Activated B cell treated with CpG ODN at 0.5 μM for 24 hours (primary cell): Measurements from ENCODE around the gene LY6G6F. TPM values are rescaled to one million over a fixed set of nuclear protein-coding genes. Genes with fewer than 3 reads are reported as not detected.
A peak's percentile ranks its signal among the peaks of the same experiment; 100 is the strongest.

Experiments
- ATAC-seq: fragments of 200-7000 bp; cut with Tn5 transposase; one replicate; pipeline ENCODE4 v1.10.0; 2021; ENCODE audit warnings: low read depth, mild to moderate bottlenecking, moderate library complexity
- CTCF ChIA-PET: fragments of 350-600 bp; sonication (Branson Sonifier 250); formaldehyde crosslinking; loops from one replicate; lab custom pipeline; 2021; ENCODE audit warnings: antibody characterized with exemption; lab: Charles Lee
- POLR2A ChIA-PET: fragments of 350-600 bp; sonication (Branson Sonifier 250); formaldehyde crosslinking; loops from one replicate; lab custom pipeline; 2021; ENCODE audit warnings: antibody characterized with exemption; lab: Charles Lee
- DNase-seq: peaks from one replicate; pipeline ENCODE4 v3.0.0; 2022
- H3K27ac Mint-ChIP-seq: one replicate; pipeline ENCODE4 v1.8.0; 2020; ENCODE audit warnings: mixed read lengths
- H3K27me3 Mint-ChIP-seq: one replicate; pipeline ENCODE4 v1.8.0; 2021; ENCODE audit warnings: mixed read lengths
- H3K36me3 Mint-ChIP-seq: one replicate; pipeline ENCODE4 v1.8.0; 2021; ENCODE audit warnings: low read depth, mixed read lengths
- H3K4me1 Mint-ChIP-seq: one replicate; pipeline ENCODE4 v1.8.0; 2021; ENCODE audit warnings: mixed read lengths
- H3K4me3 Mint-ChIP-seq: one replicate; pipeline ENCODE4 v1.8.0; 2020; ENCODE audit warnings: mild to moderate bottlenecking, mixed read lengths
- H3K9me3 Mint-ChIP-seq: one replicate; pipeline ENCODE4 v1.8.0; 2020; ENCODE audit warnings: mixed read lengths
- intact Hi-C: fragments of 100-400 bp; cut with micrococcal nuclease; formaldehyde crosslinking; loops from one replicate; pipeline ENCODE4 v1.15.1; 2024
- total RNA-seq: library from RNA; stranded (reverse); gene quantifications from 2 replicates; pipeline ENCODE4 v1.2.3, GENCODE V29; 2022
- TF ChIP-seq, protein P1 (sequence below): fragments of 200-600 bp; IDR thresholded peaks from one replicate; pipeline ENCODE4 v1.8.0; 2022; ENCODE audit warnings: antibody characterized with exemption, mild to moderate bottlenecking

LY6G6F gene
- total RNA-seq, 1 donor from 2014 or later: not detected

DNA sequence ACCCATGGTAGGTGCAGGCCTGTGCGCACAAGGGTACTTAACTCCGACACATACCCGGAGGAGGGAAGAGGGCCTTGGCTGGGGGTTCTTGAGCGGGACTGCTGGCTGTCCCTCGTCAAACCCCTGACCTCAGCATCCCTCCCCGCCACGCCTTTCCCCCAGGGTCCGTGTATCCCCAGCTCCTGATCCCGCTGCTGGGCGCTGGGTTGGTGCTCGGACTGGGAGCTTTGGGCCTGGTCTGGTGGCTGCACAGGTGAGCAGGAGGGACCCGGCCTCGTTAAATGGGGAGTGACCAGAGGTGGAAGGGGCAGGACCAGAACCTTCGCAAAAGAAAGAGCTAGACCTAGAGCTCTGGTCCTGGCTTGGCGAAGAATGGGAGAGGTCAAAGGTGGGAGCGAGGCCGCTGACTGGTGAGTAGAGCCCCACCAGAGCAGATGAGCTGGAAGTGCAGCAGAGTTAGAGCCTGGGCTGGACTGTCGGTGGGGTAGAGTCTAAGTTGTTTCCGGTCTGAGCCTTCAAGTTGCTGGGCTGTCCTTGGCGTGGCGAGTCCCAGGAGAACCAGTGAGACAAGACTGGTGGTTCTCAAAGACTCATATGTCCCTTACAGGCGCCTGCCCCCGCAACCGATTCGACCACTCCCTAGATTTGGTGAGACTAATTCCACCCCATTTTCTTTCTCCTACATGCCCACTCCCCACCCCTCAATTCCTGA, 17.5 kb downstream of the LY6G6F start:
- ATAC-seq (no peak), DNase-seq (no peak)
- POLR2A ChIA-PET: interaction anchor here (0.5 to 7.7 kb wide), 6 partner anchors 14 to 1168 kb away, joined by 3 to 131 read pairs (median 4); partner anchors contain the start of genes ABHD16A, CLIC1, GPANK1 and MSH5
- intact Hi-C loops: no loop called here
- CTCF ChIA-PET: no interaction called here
- H3K9me3 Mint-ChIP-seq: no peaks in the 10 kb centered on the region
- no peak overlapping the region for H3K27ac Mint-ChIP-seq
- no peak overlapping the region for H3K4me3 Mint-ChIP-seq
- TF ChIP-seq, protein P1, sequence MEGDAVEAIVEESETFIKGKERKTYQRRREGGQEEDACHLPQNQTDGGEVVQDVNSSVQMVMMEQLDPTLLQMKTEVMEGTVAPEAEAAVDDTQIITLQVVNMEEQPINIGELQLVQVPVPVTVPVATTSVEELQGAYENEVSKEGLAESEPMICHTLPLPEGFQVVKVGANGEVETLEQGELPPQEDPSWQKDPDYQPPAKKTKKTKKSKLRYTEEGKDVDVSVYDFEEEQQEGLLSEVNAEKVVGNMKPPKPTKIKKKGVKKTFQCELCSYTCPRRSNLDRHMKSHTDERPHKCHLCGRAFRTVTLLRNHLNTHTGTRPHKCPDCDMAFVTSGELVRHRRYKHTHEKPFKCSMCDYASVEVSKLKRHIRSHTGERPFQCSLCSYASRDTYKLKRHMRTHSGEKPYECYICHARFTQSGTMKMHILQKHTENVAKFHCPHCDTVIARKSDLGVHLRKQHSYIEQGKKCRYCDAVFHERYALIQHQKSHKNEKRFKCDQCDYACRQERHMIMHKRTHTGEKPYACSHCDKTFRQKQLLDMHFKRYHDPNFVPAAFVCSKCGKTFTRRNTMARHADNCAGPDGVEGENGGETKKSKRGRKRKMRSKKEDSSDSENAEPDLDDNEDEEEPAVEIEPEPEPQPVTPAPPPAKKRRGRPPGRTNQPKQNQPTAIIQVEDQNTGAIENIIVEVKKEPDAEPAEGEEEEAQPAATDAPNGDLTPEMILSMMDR: no peak
- peaks cover 47% of the 10 kb centered on the region for H3K4me1 Mint-ChIP-seq
- no peaks in the 10 kb centered on the region for H3K27me3 Mint-ChIP-seq
- H3K36me3 Mint-ChIP-seq: peaks cover 25% of the 10 kb centered on the region

DNA sequence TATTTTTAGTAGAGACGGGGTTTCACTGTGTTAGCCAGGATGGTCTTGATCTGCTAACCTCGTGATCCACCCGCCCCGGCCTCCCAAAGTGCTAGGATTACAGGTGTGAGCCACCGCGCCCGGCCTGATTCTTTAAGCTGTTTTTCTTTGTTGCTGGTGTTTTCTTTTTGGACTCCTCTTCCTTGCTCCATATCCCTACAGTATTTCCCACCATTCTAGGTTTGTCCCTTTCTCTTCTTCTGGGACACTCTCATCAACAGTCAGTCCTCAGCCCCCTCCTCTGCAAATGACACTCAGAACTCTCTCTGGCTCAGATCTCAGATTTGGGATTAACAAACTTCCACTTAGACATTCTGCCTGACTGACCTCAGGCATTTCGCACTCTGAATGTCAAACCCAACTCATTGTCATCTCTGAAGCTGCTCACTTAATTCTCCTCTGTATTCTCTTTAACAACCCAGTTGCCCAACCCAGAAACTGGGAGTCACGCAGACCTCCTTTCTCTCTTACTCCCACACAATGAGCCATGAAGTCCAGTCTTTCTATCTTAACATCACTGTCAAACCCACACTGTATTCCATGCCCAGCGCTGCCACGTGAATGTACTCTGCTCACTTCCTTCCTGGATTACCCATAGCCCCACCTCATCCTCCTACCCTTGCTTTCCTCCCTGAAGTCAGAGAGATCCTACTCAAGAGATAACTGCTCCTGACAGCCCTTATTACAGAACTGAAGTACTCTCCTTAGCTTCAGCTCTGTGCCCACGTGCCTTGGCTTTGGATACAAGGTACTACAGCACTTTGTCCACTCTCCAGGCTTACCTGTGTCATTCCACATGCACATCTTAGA, 19.1 kb downstream of the LY6G6F start:
- Mint-ChIP-seq H3K9me3 (no peaks in the 10 kb centered on the region), H3K36me3 (peaks cover 35% of the 10 kb centered on the region), H3K27me3 (no peaks in the 10 kb centered on the region), H3K27ac (peak overlapping the region; percentile 95), H3K4me1 (peaks cover 60% of the 10 kb centered on the region), H3K4me3 (no peak overlapping the region)
- CTCF ChIA-PET: interaction anchor here (1.1 kb wide), 1 partner anchor 174 kb away, joined by 3 read pairs; no protein-coding TSS in a partner anchor
- DNase-seq (no peak), ATAC-seq (no peak)
- TF ChIP-seq, protein P1: no peak
- POLR2A ChIA-PET: interaction anchor here (0.7 to 7.7 kb wide), 6 partner anchors 12 to 109 kb away, joined by 3 to 131 read pairs (median 21); partner anchors contain the start of genes ABHD16A, CLIC1, HSPA1A and HSPA1L
- intact Hi-C loops: loop anchor here (2.0 kb wide), 1 partner anchor 45 kb away; the partner anchor contains the start of gene LY6G5C

DNA sequence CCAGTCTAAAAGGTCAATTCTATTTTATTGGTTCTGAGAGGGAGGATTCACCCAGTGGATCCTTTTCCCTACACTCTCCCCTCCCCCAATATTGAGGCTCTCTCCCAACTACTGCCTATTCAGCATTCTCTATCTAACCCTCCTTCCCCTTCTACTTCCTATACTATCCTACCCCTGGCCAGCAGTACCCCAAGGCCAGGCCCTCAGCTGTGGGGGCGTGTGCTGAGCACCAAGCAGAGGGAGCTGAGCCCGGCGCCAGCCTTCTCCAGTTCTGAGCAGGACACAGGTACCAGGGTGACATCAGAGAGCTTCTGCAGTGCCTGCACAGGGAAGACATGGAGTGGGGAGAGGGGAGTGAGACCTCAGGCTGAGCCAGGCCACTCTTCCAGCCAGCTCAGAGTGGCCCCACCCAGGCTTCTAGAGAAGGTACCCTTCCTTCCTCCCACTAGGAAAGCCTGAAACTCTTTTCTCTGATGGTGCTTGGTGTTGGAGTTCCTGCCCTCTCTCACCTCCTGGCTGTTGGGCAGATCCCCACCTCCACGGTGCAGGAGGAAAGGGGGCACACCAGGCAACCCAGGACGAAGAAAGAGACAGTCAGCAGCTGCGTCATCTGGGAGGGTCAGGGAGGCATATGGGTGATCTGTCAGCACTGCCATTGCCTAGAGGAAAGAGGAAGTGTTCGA, 20.5 kb downstream of the LY6G6F start:
- Mint-ChIP-seq H3K4me3 (peak overlapping the region; percentile 81), H3K9me3 (no peaks in the 10 kb centered on the region), H3K36me3 (peaks cover 48% of the 10 kb centered on the region), H3K27me3 (no peaks in the 10 kb centered on the region), H3K27ac (peak overlapping the region; percentile 95), H3K4me1 (peaks cover 65% of the 10 kb centered on the region)
- ChIA-PET POLR2A (interaction anchor here (0.6 to 7.7 kb wide), 28 partner anchors 11 to 174 kb away, joined by 3 to 131 read pairs (median 6); partner anchors contain the start of genes ABHD16A, APOM, BAG6 and C6orf47), CTCF (interaction anchor here (0.8 to 5.9 kb wide), 7 partner anchors 11 to 176 kb away, joined by 3 to 49 read pairs (median 5); partner anchors contain the start of genes HSPA1B, LSM2 and LY6G5C)
- intact Hi-C loops: loop anchor here (1.0 to 2.0 kb wide), 4 partner anchors 12 to 180 kb away; partner anchors contain the start of genes ABHD16A, LY6G5C and NFKBIL1
- TF ChIP-seq, protein P1: no peak
- ATAC-seq: peak; percentile 76
- peak; percentile 56 for DNase-seq

DNA sequence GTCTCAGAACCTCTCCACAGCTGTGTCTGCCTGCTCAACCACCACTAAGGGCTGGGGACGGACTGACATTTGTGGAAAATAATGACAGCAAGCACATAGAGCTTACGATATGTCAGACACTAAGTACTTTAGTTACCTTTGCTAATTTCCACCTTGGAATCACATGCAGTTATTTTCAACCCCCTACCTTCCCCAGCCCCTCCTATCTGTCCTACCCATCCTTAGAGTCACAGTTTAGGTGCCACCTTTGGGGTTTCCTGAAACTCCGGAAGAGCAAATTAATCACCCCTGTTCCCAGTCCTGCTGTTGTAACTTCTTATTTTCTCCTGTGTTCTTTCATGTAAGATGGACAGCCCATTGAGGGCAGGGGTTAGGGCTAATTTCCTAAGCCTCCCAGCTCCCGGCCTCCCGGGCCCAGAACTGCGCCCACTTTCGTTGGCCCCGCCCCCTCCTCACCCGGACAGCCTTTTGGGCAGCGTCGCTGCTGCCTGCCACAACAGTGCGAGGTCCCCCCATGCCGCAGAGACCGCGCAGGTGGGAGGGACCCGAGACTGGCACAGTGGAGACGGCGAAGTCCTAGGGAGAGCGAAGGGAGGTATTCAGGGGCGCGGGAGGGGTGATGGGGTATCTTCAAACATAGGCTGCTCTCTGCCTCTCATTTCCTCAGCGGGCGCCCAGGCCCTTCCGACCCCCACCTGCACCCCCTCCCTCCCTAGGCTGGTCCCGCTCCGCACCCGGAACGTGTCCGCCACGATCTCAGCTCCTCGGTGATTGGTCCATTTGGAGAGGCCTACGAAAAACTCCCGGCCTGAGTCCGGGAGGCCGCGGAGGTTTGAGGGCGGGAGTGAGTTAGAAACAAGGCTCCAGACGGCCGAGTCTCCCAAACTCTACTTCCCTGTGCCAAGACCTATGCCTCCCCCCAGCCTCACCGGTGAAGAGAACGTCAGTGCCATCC, 21.3 kb downstream of the LY6G6F start:
- ChIA-PET CTCF (interaction anchor here (1.0 to 5.9 kb wide), 10 partner anchors 10 to 105 kb away, joined by 3 to 49 read pairs (median 6); partner anchors contain the start of genes HSPA1B, LSM2, LY6G5C and MSH5), POLR2A (interaction anchor here (0.6 to 7.7 kb wide), 29 partner anchors 10 to 135 kb away, joined by 3 to 131 read pairs (median 6); partner anchors contain the start of genes ABHD16A, APOM, BAG6 and C6orf47)
- DNase-seq (no peak), ATAC-seq (no peak)
- TF ChIP-seq, protein P1: no peak
- peak overlapping the region; percentile 97 for H3K4me3 Mint-ChIP-seq
- peak overlapping the region; percentile 95 for H3K27ac Mint-ChIP-seq
- intact Hi-C loops: loop anchor here (1.0 to 2.0 kb wide), 6 partner anchors 11 to 181 kb away; partner anchors contain the start of genes ABHD16A, HSPA1A, HSPA1L and LY6G5C
- H3K9me3 Mint-ChIP-seq: no peaks in the 10 kb centered on the region
- H3K27me3 Mint-ChIP-seq: no peaks in the 10 kb centered on the region
- peaks cover 66% of the 10 kb centered on the region for H3K4me1 Mint-ChIP-seq
- H3K36me3 Mint-ChIP-seq: peaks cover 54% of the 10 kb centered on the region
